ENCODE data around the gene PLA1A.

DNA sequence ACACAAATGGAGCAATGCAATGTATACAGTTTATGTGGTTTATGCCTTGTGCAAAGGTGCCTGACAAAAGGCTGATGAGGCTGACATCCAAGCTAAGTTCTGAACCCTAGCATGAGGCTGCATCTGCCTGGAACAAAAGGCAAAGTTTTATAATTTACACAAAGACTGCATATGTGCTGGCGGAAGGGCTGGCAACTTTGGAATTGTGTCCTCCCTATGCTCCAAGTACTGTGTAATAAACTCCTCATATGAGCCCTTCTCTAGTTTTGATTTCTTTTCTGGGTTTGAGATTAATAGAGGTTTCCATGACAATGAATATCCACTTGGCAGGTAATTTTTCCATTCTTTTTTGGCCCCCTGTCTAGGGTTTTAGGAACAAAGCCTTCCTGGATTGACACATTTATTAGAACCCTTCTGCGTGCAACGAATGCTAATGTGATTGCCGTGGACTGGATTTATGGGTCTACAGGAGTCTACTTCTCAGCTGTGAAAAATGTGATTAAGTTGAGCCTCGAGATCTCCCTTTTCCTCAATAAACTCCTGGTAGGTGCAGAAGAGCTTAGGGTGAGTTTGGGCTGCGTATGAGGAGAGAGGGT is 10.8 kb downstream of the PLA1A start:
- TF ChIP-seq, protein P1, sequence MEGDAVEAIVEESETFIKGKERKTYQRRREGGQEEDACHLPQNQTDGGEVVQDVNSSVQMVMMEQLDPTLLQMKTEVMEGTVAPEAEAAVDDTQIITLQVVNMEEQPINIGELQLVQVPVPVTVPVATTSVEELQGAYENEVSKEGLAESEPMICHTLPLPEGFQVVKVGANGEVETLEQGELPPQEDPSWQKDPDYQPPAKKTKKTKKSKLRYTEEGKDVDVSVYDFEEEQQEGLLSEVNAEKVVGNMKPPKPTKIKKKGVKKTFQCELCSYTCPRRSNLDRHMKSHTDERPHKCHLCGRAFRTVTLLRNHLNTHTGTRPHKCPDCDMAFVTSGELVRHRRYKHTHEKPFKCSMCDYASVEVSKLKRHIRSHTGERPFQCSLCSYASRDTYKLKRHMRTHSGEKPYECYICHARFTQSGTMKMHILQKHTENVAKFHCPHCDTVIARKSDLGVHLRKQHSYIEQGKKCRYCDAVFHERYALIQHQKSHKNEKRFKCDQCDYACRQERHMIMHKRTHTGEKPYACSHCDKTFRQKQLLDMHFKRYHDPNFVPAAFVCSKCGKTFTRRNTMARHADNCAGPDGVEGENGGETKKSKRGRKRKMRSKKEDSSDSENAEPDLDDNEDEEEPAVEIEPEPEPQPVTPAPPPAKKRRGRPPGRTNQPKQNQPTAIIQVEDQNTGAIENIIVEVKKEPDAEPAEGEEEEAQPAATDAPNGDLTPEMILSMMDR (IDR thresholded peaks at IDR 0.05), result no peak
- TF ChIP-seq POLR2A (IDR thresholded peaks at IDR 0.05) (no peak), POLR2AphosphoS5 (IDR thresholded peaks at IDR 0.05) (no peak)
